ENCODE results near the gene LARGE1.

- TF ChIP-seq EZH2 (IDR thresholded peaks at IDR 0.05; ENCODE audit: borderline replicate concordance, low read depth, low read length) (no peak), ZNF592 (IDR thresholded peaks at IDR 0.05) (no peak), PKNOX1 (IDR thresholded peaks at IDR 0.05) (no peak), KHSRP (IDR thresholded peaks at IDR 0.05) (no peak), MAX (CRISPR knock-in tag; IDR thresholded peaks at IDR 0.05) (no peak), USF1 (CRISPR knock-in tag; IDR thresholded peaks at IDR 0.05) (no peak), SMARCA5 (IDR thresholded peaks at IDR 0.05) (no peak), TARDBP (IDR thresholded peaks at IDR 0.05) (no peak), U2AF1 (optimal IDR thresholded peaks at IDR 0.05; ENCODE audit: low read depth, low read length) (no peak), FOS (IDR thresholded peaks at IDR 0.05; ENCODE audit: extremely low read depth, insufficient read length) (no peak), PHF8 (IDR thresholded peaks at IDR 0.05; ENCODE audit: borderline replicate concordance, low read length) (no peak), CBX1 (IDR thresholded peaks at IDR 0.05; ENCODE audit: low read depth) (no peak)
These were observed 578.7 kb downstream of the LARGE1 start for GRCh38 chr22:33341611-33342010.

Data from K562 (cell line).